CD4-positive, alpha-beta T cell treated with Interleukin-17A for 4 hours (primary cell): ENCODE data around the gene MBNL3.

ENCODE experiments used
- DNase-seq: peaks from one replicate; pipeline ENCODE4 v3.0.0-alpha.2; 2020; ENCODE audit warnings: mixed read lengths

MBNL3 gene, protein sequence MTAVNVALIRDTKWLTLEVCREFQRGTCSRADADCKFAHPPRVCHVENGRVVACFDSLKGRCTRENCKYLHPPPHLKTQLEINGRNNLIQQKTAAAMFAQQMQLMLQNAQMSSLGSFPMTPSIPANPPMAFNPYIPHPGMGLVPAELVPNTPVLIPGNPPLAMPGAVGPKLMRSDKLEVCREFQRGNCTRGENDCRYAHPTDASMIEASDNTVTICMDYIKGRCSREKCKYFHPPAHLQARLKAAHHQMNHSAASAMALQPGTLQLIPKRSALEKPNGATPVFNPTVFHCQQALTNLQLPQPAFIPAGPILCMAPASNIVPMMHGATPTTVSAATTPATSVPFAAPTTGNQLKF

DNA sequence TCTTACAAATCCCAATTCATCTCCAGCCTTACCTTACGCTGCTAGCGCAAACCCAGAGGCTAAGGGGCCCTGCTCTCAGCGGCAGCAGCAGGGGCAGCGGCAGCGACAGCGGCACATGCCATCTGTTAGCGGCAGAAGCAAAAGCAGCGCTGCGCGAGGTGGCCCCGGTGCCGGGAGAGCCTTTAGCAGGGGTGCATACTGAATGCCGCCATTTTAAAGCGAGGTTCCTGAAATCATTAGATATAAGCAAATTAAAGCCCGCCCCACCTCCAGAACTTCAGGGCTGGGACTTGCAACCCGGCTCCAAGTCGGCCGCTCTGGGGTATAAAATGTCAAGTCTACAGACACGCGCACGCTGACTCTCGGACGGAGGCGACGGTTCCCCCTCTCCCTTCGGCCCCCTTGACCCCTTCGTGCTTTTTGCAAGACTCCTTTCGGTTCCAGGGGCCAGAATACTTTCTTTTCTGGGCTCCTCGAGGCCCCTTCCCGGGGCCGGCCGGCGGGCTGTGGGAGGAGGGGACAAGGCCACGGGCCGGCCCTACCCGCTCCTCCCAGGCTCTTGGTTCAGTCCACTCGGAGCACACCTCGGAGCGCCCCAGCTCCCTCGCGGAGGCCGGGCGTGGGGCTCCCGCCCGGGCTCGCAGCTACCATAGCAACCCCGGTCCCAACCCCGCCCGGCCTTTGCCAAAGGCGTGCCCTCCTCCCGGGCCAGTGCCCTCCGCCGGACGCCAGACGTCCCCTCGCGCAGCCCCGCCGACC, at the start of gene MBNL3:
Gene MBNL3 (minus strand): TSS at position 220 of the 759 bp plus-strand sequence. CDS start 49,427 bp downstream, outside the sequence.
- peak; percentile 73 for DNase-seq

DNA sequence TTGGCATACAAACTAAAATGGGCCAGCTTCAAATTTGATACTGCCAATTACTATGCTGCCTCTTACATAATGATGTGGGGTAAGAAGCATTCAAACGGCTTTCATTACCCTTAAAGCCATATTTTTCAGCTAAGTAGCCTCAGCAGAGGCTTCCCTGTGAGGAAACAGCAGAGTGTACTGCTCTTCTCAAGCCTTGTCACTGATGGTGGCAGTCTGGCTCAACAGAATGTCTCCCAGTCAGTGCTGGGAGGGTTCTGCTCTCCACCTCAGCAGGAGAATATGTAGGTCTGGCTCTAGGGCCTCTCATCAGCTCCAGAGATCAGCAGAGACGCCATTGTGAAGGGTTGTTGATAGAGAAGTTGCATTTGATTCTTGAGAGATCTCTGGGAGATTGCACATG, 44.6 kb upstream of the MBNL3 start:
- DNase-seq, result no peak

DNA sequence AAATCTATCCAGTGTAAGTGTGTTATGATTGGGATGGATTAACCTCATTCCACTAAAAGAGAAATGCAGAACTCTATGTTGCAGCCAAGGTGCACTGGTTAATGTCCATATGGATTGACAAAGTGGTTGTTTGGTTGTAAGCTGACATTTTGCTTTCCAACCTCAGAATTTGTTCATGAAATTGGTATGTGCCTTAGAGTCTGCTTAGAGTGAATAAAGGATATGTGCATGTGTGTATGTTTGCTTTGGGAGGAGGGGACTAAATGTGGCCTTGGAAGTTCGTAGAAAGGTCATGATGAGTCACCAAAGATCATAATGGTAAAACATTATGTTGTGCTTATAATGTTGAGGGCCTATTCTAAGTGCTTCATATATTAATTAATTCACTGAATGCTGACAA, 44.1 kb upstream of the MBNL3 start:
- no peak for DNase-seq

DNA sequence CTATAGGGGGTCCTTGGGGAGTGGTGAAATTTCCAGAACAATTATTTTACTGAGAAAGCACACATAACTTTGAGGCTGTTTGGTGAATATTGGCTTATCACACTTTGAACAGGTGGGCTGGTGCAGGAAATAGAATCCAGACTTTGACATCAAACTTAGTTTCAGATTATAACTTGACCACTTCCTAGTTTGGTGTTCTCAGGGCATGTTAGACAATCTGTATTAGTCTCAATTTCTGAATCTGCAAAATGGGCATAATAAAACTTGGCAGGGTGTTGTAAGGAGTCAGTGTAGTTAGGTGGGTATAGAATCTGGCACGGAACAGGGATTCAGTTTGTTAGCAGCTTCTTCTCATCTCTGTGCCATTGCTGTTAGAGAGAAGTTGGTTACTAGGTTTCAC, 43.3 kb upstream of the MBNL3 start:
- no peak for DNase-seq

DNA sequence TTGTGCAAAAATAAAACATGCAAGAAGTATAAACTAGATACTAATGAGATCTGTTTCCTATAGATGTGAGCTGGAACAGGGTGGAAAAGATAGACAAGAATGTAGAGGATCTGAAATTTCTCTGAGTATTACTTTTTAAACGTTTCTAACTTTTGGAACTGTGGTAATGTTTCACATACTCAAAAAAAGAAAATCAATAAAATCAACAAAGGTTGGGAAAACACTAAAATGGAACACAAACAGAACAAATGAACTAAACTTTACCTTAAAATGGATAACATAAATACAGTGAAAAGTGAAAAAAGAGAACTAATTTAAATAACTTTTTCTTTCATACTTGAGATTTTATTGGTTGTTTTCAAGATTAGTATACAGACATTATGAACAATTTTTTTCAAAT, 32.0 kb upstream of the MBNL3 start:
- no peak for DNase-seq

DNA sequence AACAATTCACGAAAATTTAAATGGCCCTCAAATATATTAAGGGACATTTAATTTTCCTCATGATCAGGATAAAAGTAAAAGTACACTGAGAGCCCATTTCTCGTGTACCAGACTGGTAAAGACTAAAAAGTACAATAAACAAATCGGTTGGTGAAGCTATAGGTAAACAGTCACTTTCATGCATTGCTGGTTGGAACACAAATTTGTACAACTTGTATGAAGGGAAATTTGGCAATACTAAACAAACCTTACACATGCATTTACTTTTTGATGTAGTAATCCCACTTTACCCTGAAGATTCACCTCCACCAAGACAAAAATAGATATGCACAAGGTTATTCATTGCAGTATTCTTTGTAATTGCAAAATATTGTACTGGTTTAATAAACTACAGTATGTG, 31.4 kb upstream of the MBNL3 start:
- DNase-seq, result no peak

DNA sequence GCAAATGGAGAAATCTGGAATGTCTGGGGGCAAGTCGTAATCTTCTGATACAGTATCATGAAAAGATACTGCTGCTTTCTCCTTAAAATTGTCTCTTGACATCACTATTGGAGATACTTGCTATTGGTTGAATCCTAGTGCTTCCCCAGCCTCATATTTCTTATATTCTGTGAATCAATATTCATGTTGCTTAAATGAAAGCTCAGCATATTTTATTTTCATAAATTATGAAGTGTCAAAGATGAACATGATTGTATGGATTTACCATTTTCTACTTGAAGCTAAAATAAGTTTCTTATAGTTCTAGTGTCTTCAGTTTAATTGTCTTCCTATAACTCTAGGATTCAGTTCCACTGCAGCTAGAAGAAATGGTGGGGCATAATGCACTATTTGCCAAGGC, 29.6 kb upstream of the MBNL3 start:
- DNase-seq, result no peak

DNA sequence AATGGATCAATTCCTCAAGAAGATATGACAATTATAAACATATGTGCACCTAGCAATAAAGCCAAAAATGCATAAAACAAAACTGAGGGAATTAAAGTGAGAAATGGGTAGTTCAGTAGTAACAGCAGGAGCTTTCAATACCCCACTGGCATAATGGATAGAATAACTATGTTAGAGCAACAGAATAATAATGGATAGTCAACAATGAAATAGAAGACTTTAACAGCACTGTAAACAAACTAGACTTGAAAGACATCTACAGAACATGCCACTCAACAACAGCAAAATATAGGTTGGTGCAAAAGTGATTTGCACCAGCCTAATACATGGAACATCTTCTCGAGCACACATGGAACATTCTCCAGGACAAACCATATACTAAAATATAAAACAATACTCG, 20.0 kb upstream of the MBNL3 start:
- no peak for DNase-seq

DNA sequence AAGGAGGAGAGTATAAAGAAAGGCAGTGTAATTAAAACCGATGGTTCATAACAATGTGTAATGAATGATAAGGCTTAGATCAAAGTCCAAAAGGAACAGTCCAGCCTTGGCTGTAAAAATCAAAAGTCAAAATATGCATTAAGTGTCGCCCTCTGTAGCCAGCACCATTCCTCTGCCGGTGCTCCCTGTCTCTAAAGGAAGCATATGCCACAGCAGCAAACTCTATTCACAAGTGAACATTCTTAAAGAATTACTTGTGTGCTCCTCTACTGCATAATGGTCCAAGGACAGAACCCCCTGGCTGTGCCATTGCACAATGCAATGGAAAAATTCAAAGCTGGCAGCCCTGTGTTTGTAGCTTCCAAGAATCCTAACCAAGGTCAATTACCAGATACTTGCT, 16.3 kb upstream of the MBNL3 start:
- DNase-seq, result no peak

DNA sequence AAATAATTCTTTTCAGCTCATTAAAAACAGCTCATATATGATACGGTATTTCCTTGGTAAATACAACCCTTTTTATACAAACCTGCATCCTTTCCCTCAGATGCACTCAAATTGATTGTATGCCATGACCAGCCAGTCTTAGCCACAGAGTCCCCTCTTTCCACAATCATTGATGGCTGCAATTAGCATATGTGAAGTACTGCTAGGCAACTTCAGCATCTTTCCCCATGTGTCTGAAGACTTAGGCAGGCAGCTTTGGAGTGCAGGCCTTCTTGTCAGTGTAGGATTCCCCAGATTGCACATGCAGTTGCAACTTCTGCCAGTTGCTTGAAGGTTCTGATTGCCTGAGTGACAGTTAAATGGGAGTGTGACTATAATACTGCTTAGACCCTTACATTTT, 15.6 kb upstream of the MBNL3 start:
- DNase-seq, result no peak

DNA sequence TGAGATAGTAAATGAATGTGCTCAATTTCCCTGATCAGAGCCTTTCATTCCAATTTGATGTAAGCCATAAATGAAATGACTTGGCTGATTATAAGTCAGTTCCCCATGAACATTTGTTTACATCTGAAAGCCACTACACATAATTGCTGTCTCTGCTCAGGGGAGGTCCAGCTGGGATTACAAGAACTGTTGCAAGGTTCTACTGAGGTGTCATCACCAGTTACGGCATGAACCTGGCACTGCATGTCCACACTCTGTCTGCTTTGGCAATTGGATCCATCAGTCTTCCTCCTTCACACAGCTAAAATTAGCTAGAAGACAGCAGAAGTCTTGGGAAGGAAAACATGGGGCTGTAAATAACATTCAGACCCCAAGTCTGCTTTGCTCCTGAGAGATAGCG, 12.8 kb upstream of the MBNL3 start:
- DNase-seq, result no peak

DNA sequence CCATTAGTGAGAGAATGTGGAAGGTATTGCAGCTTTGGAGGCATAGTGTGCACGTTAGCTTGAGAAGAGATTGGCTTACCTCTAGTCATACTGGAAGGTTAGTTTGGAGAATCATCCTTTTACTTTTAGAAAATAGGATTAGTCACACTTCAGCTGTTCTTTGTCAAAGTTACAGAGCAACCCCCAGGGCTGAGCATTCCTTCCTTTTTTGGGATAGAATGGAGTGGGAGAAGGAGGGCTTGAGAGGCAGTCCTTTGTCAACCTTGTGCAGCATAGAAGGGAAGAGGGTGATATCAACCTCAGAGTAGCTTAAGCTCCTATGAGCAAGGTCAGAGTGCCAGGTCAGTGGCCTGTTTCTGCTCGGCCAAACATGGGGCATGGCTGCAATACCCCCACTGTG, 8.6 kb upstream of the MBNL3 start:
- no peak for DNase-seq

DNA sequence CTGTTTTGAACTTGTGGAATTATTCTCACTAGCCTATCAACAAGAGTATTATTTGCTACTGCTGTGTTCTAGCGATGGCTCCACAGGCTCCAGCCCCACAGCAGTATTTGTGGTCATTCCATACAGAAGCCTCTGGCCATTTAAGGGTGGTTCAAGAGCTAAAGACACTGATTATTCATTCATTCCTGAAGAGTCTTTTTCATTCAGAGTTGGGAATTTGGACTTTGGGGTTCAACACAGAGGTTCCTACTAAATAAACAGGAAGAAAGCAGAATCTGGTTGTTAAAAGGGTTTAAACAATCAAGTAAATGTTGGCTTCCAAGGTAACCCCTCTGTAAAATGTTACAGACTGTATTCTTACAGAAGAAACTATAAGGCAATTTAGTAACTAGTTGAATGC, 4.3 kb upstream of the MBNL3 start:
- DNase-seq, result no peak

DNA sequence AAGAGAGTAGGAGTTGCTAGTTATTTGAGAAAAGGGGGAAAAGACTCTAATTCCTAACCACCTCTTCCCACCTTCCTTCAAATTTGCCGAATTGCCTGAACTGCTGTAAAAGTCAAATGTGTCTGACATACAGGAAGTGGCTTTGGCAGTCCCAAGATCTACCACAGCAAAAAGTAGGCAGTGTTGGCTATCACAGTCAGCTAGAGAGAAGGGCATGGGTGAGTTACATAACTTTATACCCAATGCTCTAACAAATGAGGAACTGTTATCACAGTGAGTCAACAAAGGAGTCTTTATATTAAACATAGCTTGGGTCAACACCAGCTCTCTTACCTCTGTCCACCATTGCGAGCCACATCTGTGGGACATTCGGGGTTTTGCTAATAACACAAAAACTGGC, 2.4 kb upstream of the MBNL3 start:
- DNase-seq, result peak; percentile 17

DNA sequence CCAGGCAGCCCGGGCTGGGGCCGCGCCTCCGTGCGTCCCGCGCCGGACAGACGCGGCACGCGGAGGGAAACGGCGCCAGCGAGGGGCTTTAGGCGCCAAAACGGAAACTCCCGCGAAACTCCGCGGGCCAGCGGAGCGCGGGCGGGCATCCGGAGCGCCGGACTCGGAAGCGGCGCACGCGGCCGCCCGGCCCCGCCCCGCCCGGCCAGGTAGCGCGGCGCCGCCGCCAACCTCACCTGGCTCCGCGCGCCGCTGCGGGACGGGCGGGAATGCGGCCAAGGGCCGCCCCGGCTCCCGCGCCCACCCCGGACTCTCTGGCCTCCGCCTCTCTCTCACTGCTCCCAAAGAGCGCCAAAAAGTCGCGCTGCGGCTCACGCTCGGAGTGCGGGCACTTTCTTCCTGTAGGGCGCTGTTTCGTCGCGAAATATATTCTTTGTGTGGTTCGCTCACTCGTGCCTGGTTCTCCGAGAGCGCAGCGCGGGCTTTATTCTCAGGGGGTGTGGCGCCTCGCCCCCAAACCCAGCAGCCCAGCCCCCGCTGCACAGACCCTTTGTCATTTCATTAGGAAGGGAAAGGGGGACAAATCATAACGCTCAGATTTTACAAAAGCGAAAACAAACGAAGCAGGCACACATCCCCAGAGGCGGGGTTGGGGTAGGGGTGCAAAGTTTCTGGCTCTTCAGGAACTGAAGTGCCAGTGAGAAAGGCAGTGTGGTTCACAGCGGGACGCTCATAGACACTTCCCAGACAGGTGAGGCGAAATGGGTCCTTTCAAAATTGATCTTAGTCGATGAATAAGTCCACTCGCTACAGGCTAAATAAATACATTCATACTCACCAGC, 961 bp upstream of the MBNL3 start:
- DNase-seq, result peak; percentile 58

DNA sequence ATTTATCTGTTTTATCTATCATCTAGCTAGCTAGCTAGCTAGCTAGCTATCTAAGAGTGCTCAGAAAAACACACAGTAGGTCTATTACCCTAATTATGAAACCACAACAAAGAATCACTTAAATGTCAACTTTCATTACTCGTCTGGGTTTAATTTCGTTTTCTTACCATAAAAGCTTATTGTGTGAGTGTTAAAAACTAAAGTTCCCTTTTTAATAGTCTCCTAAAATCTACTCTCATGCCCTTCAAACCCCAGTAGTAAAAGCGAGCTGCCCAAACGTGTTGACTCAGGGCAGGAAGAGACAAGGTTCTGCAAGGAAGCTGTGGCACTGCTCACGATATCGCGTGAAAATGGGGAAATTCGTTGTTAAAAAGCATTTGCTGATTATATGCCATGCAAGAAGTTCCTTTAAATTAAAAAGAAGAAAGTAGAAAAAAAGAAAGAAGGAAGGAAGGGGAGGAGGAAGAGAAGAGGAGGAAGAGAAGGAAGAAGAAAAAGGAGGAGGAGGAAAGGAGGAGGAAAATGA, 595 bp downstream of the MBNL3 start:
- DNase-seq, result peak; percentile 53

DNA sequence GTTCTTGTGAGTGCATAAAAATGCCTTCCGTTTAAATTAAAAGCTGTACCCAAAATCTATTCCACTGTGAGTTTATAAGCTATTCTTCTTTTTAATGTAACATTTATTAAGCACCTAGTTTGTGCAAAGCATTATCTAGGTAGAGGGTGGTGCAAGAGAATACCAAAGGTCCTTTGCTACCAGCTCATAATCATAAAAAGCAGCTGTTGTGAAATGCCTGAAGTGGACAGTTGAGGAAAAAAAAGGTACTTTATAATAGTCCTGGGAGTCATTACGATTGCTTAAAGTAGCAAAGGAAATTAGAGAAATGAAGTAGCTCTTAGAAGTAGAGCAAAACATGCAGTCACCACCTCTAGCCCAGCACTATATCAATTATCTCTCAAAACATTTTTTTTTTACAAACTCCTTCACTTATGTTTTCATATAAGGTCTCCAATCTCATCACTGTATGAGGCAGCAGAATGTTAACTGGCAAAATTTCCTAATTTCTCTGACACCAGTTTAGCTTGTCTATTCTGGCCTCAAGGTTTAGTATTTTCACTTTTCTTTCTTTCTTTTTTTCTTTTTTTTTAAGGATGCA, 2.1 kb downstream of the MBNL3 start:
- DNase-seq, result no peak

DNA sequence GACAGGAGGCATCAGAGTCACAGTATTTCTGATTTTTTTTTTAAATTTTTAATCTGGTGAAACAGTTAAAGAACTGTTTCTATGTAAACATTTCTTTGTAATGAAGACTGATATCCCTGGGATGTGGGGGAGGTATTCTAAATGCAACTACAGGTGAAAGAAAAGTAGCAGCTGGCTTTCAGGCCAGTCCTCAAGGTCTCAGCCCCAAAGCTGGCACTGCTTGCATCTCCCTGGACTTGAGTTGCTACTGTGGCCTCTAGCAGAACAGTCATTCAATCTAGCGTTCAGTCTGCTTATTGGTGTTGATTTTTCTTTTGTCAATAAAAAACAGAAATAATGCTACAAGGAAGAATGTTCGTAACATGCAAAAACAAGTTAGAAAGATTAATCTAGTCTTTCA, 4.9 kb downstream of the MBNL3 start:
- DNase-seq, result no peak

DNA sequence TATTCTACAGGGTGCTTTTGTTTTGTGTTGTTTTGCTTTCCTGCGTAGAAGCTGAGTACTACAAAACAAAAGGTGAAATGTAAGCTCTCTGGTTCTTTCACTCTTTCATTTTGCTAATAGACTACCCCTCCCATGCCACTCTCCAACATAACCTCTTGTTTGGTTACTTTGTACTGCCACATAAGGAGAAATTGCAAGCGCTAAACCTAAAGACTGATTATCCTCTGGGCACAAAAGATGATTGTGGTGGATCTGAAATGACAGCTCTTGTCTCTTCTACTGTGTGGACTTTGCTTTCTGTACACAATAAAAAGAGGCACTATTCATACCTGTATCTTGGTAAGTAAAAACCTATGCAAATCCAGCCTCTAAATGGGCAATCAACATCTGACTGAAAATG, 5.3 kb downstream of the MBNL3 start:
- DNase-seq, result no peak

DNA sequence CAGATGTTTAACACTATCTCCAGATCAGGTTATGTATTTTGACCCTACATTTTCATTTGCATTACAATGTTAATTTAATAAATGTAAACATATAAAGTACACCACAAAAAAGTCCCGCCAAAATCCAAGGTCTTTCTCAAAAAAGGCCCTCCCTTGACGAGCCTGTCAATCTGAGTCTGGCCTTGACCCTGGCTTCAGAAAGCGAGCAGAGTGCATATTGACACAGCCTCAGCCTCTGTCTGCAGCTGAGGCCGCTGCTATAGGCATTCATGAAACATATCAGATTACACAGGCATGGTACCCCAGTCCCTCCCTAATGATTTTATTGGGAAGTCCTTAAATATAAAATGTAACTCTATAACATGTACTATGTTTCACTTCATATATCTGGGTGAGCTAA, 6.2 kb downstream of the MBNL3 start:
- DNase-seq, result no peak

DNA sequence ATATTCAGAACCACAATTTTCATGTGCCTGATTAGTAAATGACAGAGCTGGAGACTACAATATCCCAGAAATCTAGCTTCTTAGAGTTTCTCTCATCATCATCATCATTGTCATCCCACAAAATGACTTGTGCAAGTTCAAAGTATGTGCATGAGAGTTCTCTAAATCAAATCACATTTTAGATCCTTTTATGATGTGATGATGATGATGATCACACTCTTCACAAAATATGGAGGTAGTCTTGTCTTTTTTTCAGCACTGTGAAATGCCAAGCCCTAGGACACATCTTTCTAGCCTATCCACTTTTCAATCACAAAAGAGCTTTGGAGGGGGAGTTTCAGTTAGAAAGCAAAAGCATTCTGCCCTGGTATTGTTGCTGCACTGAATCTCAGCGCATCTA, 7.4 kb downstream of the MBNL3 start:
- no peak for DNase-seq

DNA sequence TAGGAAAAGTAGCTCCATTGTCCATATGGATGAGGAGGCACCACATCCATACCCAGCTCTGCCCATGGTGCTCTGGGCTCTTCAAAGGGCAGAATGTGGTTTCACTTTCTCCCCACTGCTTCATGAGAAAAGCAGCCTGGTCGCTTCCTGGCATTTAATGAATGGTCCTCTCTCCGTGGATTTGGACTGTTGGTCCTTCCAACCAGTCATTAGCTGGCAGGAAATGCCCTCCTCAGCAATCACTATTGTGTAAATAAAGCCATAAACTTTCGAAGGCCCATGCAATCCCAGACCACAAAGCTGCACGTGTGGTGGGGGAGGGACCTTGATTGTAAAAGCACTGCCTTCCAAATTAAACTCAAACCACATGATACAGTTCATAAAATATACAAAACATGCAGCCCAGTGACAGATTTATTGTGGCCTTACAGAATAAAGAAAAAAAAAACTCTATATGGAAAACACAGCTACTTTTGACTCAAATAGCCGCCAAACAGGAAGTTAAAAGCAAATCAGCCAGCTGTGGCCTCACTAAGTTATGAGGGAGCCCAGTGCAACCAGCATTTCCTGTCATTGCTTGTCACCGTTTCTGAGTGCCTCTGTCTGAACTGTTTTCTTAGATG, 8.1 kb downstream of the MBNL3 start:
- peak; percentile 53 for DNase-seq
